IPS-18c (cell line): Measurements from ENCODE around the gene UBE2I.
A peak's percentile ranks its signal among the peaks of the same experiment; 100 is the strongest.
"Not testable (repeated sequence)": the region's sequence is repeated elsewhere in the genome, so short reads cannot be mapped to it uniquely, and the experiment has no call there.

Experiments used
- H3K4me3 ChIP-seq: 2 replicates; pipeline ENCODE4 v1.7.0; 2013; ENCODE audit warnings: low read depth, mild to moderate bottlenecking, low read length, moderate library complexity; ENCODE audit not compliant: insufficient read depth
- H3K9me3 ChIP-seq: one replicate; pipeline ENCODE4 v1.6.1; 2013; ENCODE audit warnings: mild to moderate bottlenecking, low read length, moderate library complexity; ENCODE audit not compliant: control insufficient read depth, insufficient read depth

Gene UBE2I

DNA sequence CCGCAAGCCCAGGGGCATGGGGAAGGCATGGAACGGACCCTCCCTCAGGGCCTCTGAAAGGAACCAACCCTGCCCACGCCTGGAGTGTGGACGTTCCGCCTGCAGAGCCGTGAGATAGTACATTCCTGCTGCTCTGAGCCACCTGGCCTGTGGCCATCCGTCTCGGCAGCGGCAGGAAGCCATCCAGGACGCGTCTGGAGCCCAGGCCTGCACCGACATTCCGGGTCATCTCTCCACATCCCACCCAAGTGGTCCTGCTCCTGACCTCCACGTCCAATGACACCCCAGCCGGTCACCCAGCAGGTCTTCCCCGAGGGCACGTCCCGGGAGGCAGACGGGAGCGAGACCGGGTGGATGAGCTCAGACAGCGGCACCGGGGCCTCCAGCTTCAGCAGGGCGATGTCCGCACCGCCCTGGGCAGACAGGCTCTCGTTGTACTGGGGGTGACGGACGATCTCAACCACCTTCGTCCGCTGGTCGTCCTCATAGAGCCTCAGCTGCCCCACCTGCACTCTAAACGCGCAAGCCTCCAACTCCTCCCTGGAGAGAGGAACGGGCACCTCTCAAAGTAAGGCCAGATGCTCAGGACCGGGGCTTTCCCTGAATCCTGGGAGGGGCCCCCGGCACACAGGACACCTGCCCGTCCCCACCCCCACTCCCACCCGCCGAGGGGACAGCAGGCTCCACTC is 21.3 kb upstream of the UBE2I start:
- Histone ChIP-seq H3K4me3 (no peak overlapping the region), H3K9me3 (no peaks in the 10 kb centered on the region)

DNA sequence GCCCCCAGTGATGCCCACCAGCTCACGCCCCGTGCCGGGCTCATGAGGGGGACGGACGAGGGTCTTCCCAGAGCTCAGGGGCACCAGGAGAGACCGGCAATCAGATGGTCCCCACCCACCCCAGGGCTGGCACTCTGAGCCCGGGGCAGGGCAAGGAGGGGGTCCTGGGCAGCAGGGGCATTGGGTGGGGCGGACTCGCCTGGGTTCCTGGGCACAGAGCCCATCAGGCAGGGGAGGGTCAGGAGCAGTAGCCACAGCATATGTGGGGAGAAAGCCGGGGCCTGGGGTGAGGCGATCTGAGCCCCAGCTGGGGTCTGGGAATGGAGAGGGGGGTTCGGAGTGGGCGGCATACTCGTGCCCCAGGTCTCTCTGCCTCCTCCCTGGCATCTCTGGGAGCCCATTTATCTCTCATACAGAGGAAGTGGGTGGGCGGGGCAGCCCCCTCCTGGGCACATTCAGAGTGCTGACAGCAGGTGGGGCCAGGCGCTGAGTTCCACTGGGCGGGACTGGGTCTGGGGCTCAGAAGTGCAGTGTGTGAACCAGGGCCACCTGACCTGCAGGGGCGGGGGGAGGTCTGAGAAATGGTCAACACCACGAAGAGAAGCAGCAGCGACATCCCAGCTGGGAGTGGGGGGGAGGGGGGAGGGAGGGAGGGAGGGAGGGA is 20.5 kb upstream of the UBE2I start:
- Histone ChIP-seq H3K9me3 (no peaks in the 10 kb centered on the region), H3K4me3 (no peak overlapping the region; the same call in 1 of the 2 replicates)

DNA sequence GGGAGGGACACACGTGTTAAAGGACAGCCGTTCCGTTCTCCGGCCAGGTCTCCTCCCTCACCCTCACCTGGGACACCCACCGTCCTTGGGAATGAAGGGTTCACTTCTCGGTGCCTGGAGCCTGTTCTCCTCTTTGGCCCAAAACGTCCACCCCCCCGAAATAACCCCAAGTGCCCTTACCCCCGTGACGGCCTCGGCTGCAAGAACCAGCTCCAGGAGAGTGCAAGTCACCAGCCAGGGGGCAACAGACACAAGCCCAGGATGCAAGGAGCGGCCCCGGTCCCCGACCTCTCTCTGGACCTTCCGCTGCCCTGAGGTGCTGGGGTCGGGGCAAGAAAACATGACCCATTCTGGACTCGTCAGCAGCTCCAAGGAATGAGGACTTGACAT is 20.0 kb upstream of the UBE2I start:
- peak overlapping the region; percentile 31; the same call in 1 of the 2 replicates for H3K4me3 ChIP-seq
- H3K9me3 ChIP-seq = no peaks in the 10 kb centered on the region

DNA sequence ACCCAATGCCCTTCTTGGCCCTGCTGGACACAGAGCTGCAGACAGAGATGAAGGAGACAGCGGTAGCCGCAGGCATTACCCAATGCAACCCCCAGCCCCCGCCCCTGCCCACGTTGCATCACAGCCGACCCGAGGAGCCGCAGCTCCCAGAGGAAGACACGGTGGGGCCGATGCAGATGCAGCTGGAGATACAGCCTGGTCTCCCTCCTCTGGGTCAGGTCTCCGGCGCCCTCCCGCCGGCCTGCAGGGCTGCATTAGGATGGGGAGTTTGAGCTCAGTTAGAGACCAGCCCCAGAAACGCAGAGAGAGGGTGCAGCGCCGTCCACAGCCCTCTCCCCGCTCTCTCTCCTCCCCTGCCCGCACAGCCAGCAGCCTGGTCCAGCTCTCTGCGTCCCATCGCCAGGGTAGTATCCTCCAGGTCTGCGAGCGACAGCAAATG is 19.4 kb upstream of the UBE2I start:
- Histone ChIP-seq H3K9me3 (no peaks in the 10 kb centered on the region), H3K4me3 (no peak overlapping the region)

DNA sequence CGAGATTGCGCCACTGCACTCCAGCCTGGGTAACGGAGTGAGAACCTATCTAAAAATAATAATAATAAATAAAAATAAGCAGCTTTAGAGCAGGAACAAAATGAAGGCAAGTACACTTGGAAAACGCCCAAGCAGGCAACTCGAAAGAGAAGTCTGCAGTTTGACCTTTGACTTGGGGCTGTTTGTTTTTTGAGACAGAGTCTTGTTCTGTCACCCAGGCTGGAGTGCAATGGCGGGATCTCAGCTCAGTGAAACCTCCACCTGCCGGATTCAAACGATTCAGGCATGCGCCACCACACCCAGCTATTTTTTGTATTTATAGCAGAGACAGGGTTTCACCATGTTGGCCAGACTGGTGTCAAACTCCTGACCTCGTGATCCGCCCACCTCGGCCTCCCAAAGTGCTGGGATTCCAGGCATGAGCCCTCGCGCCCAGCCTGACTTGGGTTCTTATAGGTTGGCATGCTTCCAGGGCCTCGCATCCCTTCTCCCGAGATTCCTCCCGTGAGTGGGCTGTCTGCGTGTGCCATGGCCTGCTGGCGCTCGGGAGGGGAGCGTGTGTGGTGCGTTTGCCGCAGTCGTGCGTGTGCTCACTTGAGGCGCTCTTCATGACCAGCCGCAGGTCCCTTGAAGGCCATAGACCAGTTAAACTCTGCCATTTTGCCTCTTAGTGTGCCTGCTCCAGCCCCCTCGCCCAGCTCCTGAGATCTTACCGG is 18.4 kb upstream of the UBE2I start:
- Histone ChIP-seq H3K9me3 (no peaks in the 10 kb centered on the region), H3K4me3 (no peak overlapping the region)

DNA sequence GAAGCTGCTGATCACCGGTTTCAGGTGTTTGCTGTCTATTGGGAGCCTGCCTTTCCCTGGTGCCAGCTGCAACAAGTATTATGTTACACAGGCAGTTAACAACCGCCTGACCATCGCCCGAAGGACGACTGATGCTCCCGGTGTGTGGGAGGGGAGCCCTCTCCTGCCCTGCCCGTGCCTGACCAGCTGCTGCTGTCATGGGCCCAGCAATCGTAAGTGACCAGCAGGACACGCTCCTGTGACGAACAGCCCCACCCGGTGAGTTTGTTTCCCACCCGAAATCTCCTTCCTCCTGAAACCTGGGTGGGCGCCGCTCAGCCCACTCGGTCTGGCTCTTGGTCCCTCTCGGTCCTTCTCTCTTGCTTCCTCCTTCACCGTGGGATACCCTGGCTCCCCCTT is 17.9 kb upstream of the UBE2I start:
- no peaks in the 10 kb centered on the region for H3K9me3 ChIP-seq
- H3K4me3 ChIP-seq = no peak overlapping the region

DNA sequence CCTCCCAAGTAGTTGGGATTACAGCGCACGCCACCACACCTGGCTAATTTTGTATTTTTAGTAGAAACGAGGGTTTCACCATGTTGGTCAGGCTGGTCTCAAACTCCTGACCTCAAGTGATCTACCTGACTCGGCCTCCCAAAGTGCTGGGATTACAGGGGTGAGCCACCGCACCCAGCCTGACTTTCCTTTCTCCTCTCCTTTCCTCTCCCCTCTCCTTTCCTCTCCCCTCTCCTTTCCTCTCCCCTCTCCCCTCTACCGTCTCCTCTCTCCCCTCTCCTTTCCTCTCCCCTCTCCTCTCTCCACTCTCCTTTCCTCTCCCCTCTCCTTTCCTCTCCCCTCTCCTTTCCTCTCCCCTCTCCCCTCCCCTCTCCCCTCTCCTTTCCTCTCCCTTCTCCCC is 17.2 kb upstream of the UBE2I start:
- H3K4me3 ChIP-seq, H3K9me3 ChIP-seq: not testable (repeated sequence)

DNA sequence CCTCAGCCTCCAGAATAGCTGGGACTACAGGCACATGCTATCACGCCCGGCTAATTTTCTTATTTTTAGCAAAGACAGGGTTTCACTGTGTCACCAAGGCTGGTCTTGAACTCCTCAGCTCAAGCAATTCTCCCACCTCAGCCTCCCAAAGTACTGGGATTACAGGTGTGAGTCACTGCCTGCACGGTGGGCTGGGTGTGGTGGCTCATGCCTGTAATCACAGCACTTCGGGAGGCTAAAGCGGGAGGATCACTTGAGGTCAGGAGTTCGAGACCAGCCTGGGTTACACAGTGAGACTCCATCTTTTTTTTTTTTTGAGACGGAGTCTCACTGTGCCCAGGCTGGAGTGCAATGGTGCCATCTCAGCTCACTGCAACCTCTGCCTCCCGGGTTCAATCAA is 16.6 kb upstream of the UBE2I start:
- not testable (repeated sequence) for H3K9me3 ChIP-seq, H3K4me3 ChIP-seq

DNA sequence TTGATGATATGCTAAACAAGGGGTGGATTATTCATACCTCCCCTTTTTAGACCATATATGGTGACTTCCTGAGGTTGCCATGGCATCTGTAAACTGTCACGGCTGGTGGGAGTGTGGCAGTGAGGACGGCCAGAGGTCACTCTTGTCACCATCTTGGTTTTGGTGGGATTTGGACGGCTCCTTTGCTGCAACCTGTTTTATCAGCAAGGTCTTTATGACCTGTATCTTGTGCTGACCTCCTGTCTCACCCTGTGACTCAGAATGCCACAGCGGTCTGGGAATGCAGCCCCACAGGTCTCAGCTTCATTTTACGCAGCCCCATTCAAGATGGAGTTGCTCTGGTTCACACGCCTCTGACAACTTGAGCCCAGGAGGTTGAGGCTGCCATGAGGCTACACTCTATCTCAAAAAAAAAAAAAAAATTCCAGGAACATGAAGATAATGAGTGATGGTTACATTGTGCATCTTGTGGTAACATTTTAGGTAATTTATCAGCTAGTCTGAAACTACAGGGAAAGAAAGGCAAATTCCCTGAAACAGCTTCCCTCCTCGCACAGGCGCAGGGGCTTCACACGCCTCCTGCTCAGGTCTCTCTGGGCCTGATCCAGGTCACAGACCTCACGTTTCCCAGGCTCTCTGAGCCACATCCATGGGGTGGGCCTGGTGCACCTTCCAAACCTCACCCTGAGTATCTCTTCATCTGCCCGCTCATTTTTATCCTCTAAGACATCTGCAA is 15.3 kb upstream of the UBE2I start:
- Histone ChIP-seq H3K9me3 (no peaks in the 10 kb centered on the region), H3K4me3 (no peak overlapping the region)

DNA sequence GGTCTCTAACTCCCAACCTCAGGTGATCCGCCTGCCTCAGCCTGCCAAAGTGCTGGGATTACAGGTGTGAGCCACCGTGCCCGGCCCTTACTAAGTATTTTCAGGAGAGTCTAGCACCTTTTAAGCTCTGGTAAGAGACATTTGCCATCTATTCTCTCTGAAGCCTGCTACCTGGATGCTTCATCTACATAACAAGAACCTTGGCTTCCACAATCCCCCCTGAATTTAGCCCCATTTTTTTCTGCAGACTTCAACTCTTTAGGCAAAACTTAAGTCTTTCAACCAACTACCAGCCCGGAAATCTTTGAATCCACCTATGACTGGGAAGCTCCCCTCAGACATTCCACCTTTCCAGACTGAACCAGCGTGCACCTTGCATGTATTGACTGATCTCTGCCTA is 14.0 kb upstream of the UBE2I start:
- H3K9me3 ChIP-seq = no peaks in the 10 kb centered on the region
- H3K4me3 ChIP-seq = no peak overlapping the region

DNA sequence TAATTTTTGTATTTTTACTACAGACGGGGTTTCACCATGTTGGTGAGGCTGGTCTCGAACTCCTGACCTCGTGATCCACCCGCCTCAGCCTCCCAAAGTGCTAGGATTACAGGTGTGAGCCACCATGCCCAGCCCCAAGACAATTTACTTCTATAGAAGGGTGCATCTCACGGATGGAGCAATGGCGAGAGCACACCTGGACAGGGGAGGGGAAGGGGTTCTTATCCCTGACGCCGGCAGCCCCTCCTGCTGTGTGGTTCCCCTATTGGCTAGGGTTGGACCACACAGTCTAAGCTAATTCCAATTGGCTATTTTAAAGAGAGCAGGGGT is 12.8 kb upstream of the UBE2I start:
- not testable (repeated sequence) for H3K9me3 ChIP-seq, H3K4me3 ChIP-seq

DNA sequence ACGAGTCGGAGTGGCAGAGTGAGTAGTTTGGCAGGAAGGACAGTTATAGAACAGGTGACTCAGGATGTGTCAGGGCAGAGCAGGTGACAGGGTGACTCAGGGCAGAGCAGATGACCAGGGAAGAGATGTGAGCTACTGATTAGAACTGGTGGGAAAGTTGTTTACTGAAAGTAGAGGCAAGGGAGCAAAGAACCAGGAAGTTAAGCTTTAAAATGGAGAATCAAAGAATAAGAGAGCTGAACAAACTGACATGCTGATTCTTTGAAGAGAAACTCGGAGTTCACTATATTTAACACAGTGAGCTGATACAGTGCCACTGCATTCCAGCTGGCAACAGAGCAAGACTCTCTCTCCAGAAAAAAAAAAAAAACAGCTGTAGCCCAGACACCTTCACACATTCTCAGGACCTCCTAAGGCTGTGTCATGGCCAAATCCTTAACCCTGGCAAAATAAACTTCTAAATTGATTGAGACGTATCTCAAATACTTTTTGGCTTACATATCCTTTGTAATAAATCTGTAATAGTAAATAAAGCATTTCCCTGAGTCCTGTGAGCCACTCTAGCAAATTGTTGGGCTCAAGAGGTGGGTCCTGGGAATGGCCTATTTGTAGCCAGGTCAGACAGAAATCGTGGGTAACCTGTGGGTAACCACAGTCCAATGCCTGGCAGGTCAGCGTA is 12.3 kb upstream of the UBE2I start:
- no peaks in the 10 kb centered on the region for H3K9me3 ChIP-seq
- no peak overlapping the region for H3K4me3 ChIP-seq

DNA sequence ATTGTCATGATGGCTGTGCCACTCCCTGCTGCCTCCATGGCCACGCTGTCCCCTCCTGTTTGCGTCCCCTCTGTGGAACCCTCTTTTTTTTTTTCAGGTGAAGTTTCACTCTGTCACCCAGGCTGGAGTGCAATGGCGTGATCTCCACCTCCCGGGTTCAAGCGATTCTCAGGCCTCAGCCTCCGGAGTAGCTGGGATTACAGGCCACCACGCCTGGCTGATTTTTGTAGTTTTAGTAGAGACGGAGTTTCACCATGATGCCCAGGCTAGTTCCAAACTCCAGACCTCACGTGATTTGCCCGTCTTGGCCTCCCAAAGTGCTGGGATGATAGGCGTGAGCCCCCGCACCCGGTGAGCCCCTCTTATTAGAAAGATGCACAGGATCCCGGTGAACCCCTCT is 11.0 kb upstream of the UBE2I start:
- no peak overlapping the region for H3K4me3 ChIP-seq
- H3K9me3 ChIP-seq = no peaks in the 10 kb centered on the region

DNA sequence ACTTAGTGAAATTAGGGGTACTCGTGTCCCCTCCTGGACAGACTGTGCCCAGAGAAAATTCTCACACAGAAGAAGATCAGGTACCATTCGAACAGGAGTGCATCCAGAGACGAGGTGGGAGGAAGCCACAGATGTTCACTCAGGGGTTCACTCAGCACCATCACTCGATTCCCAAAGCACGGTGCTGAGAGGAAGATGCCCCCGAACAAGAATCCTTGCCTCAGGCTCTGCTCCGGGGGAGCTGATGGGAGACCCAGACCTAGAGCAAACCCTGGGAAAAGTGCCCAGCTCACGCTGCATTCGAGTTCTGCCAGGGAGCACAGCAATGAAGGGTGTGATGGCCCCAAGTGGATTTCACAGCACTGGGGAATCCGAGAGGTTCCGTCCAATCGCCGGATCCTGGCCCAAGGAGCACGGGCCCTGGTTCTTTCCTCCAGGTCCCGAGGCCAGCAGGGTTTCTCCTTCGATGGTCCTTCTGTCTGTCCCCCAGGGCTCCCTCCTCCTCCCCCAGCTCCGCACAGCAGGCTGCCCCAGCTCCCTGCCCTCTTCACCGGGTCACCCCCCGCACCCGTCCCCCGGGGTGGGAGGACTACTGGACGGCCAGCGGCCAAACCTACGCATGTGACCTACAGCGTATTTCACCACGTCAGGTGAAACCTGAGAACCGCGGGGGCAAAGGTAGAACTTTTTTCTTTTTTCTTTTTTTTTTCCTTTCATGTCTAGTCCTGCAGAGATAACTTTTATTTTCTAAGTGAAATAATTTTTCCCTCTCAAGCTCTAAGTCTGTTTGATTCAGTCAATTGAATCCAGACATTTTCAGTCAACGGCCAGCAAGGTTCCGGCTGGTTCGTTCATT is 10.2 kb upstream of the UBE2I start:
- Histone ChIP-seq H3K4me3 (no peak overlapping the region), H3K9me3 (no peaks in the 10 kb centered on the region)

DNA sequence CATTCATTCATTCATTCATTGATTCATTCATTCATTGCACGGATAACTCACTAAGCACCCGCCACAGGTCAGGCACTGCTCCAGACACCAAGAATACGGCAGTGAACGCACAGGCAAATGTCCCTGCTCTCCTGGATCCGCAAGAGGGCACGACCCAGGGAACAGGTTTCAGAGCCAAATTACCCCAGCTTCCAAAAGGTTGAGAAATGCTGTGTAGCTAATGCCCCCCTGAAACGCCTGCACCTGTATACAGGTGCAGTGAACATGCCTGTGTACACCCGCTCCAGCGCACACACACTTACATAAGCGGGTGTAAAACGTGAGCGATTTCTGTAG is 9.6 kb upstream of the UBE2I start:
- Histone ChIP-seq H3K4me3 (no peak overlapping the region), H3K9me3 (no peaks in the 10 kb centered on the region)

DNA sequence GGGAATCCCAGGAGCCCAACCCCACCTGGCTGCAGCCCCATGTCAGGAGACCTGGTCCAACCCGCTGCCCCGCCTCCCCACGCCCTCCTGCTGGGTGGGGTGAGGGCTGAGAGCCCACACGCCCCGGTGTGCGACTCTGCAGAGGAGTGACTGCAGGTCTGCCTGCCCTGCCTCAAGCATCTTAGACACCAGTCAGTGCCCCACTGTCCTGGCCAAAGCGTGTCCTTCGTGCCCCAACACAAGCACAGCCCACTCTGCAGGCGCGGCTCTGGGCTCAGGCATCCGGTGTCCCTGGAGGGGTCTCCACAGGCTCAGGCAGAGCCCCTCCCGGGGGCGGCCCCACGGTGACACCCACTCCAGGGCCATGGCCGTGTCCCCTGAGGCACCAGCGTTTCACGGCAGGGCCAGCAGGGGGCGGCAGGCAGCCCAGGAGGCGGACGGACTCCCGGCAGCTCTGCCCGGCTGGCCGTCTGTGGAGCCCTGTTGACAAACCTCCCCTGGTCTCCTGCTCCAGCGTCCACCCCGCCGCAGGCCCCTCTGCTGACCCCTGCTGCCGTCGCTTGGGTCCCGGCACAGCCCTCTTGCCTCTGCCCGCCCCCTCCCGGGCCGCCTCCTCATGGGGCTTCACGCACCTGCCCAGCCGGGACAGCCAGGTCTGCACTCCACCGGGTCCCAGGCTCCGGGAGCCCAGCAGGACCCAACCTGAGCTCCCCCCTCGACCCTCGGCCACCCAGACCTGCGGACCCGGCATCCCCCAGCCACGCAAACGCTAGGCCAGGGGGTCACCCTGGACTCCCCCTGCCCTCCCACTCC is 8.6 kb upstream of the UBE2I start:
- no peak overlapping the region for H3K4me3 ChIP-seq
- H3K9me3 ChIP-seq = no peaks in the 10 kb centered on the region
